NT2/D1 (cell line): Measurements from ENCODE around the gene SCN10A.
A peak's percentile ranks its signal among the peaks of the same experiment; 100 is the strongest.

Experiments
- DNase-seq: peaks from one replicate; pipeline ENCODE4 v3.0.0-alpha.2; 2011; ENCODE audit warnings: low read depth, low spot score
- H3K27me3 ChIP-seq: 2 replicates; pipeline ENCODE4 v1.6.0; 2011; ENCODE audit warnings: mild to moderate bottlenecking; ENCODE audit not compliant: insufficient read length, insufficient read depth
- H3K36me3 ChIP-seq: 2 replicates; pipeline ENCODE4 v1.6.1; 2011; ENCODE audit warnings: mild to moderate bottlenecking, low read length, mixed read lengths; ENCODE audit not compliant: insufficient read depth, insufficient read length
- H3K4me1 ChIP-seq: 2 replicates; pipeline ENCODE4 v1.5.1; 2011; ENCODE audit not compliant: insufficient read depth, insufficient read length
- H3K4me3 ChIP-seq: 2 replicates; pipeline ENCODE4 v1.5.1; 2011; ENCODE audit warnings: low read depth; ENCODE audit not compliant: insufficient read length
- H3K9ac ChIP-seq: 2 replicates; pipeline ENCODE4 v1.6.0; 2011; ENCODE audit warnings: low read depth; ENCODE audit not compliant: insufficient read length
- H3K9me3 ChIP-seq: 2 replicates; pipeline ENCODE4 v1.5.1; 2011; ENCODE audit warnings: mild to moderate bottlenecking, low read length; ENCODE audit not compliant: insufficient read depth
- SUZ12 ChIP-seq: IDR thresholded peaks from 2 replicates; pipeline ENCODE4 v1.6.1; 2011; ENCODE audit not compliant: insufficient read length, insufficient read depth; ENCODE audit errors: extremely low read depth
- YY1 ChIP-seq: IDR thresholded peaks from 2 replicates; pipeline ENCODE4 v1.6.1; 2011; ENCODE audit not compliant: insufficient read length, insufficient read depth
- ZNF274 ChIP-seq: IDR thresholded peaks from 2 replicates; pipeline ENCODE4 v1.6.1; 2011; ENCODE audit warnings: mild to moderate bottlenecking, low read depth, low read length

Gene SCN10A

GRCh38 chr3:38738630-38739395 lies 77.2 kb downstream of the SCN10A start:
- no peak overlapping the region for H3K9ac ChIP-seq
- H3K27me3 ChIP-seq: no peaks in the 10 kb centered on the region
- DNase-seq: peak; percentile 72
- H3K9me3 ChIP-seq: no peaks in the 10 kb centered on the region
- H3K4me1 ChIP-seq: no peaks in the 10 kb centered on the region
- no peaks in the 10 kb centered on the region for H3K36me3 ChIP-seq
- no peak overlapping the region for H3K4me3 ChIP-seq
- TF ChIP-seq ZNF274: no peak
- TF ChIP-seq YY1: no peak
- no peak for TF ChIP-seq SUZ12

- H3K9me3 ChIP-seq: no peaks in the 10 kb centered on the region
- H3K4me1 ChIP-seq: no peaks in the 10 kb centered on the region
- no peak overlapping the region for H3K9ac ChIP-seq
- no peaks in the 10 kb centered on the region for H3K36me3 ChIP-seq
- DNase-seq: no peak
- no peaks in the 10 kb centered on the region for H3K27me3 ChIP-seq
- TF ChIP-seq ZNF274 (no peak), SUZ12 (no peak), YY1 (no peak)
- no peak overlapping the region for H3K4me3 ChIP-seq
Observed at GRCh38 chr3:38731522-38731921, 84.5 kb downstream of the SCN10A start.

GRCh38 chr3:38730281-38730680 lies 85.7 kb downstream of the SCN10A start:
- H3K9ac ChIP-seq: no peak overlapping the region
- H3K4me3 ChIP-seq: no peak overlapping the region
- DNase-seq: no peak
- H3K36me3 ChIP-seq: no peaks in the 10 kb centered on the region
- H3K27me3 ChIP-seq: no peaks in the 10 kb centered on the region
- H3K4me1 ChIP-seq: peaks cover 2% of the 10 kb centered on the region
- no peaks in the 10 kb centered on the region for H3K9me3 ChIP-seq
- TF ChIP-seq ZNF274: no peak

DNA sequence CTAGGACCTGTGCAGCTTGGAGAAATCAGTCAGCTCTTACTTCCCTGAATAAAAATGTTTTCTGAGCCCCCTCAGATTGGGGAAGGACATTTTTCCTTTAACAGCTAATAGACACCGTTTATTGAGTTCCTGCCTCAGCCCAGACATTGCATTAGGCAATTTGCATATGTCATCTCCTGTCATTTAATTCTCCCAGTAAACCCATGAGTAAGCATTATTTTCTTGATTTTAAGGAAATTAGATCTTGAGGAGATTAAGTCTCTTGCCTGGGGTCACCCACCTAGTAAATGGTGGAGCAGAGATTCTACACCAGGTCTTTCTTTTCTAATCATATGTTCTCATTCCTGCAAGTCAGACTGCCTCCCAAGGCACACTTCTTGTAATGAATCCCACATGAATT lies 88.0 kb downstream of the SCN10A start:
- Histone ChIP-seq H3K4me1 (peaks cover 5% of the 10 kb centered on the region), H3K9me3 (no peaks in the 10 kb centered on the region), H3K27me3 (no peaks in the 10 kb centered on the region), H3K36me3 (no peaks in the 10 kb centered on the region), H3K4me3 (no peak overlapping the region), H3K9ac (no peak overlapping the region)
- TF ChIP-seq SUZ12 (no peak), YY1 (no peak), ZNF274 (no peak)
- no peak for DNase-seq

DNA sequence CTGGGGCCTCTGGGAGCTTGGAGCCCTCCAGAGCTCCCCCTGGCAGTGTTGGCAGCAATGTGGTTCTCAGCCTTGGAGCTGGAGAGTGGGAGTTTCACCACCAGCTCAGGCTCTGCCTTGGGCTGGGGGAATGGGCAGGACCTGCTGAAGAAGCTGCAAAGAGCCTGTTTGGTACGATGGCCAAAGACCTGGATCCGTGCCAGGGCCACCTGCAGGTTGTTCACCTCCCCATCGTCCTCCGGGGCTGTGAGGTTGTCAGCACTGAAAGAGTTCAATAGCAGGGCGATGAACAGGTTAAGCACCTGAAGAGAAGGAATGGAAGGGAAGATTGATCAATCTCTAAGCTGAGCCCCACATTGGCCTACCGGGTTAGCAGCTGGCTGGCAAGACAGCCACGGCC lies 89.3 kb downstream of the SCN10A start:
- Histone ChIP-seq H3K4me3 (no peak overlapping the region), H3K27me3 (no peaks in the 10 kb centered on the region), H3K9me3 (no peaks in the 10 kb centered on the region), H3K36me3 (no peaks in the 10 kb centered on the region), H3K9ac (no peak overlapping the region), H3K4me1 (peaks cover 5% of the 10 kb centered on the region)
- DNase-seq: no peak
- TF ChIP-seq YY1 (no peak), SUZ12 (no peak), ZNF274 (no peak)

- DNase-seq: no peak
- Histone ChIP-seq H3K36me3 (no peaks in the 10 kb centered on the region), H3K4me3 (no peak overlapping the region), H3K4me1 (peaks cover 6% of the 10 kb centered on the region), H3K9me3 (no peaks in the 10 kb centered on the region), H3K9ac (no peak overlapping the region), H3K27me3 (no peaks in the 10 kb centered on the region)
- no peak for TF ChIP-seq ZNF274
- no peak for TF ChIP-seq SUZ12
- TF ChIP-seq YY1: no peak
Observed at GRCh38 chr3:38725726-38726419, 90.1 kb downstream of the SCN10A start.

DNA sequence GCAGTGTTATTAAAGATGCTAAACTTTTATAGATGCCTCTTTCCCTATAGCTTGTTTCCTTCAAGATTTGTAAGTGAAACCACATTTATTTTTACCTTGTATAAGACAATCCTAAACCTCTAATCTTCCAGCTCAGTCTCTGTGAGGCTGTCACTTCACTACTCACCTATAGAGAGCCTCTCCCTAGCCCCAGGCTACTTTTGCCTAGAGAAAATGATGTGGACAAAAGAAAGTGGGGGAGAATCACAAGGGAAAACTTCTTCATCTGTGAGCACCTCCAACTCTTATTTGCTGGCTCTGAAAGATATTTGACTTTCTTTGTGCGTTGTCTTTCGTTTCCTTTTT lies 91.7 kb downstream of the SCN10A start:
- no peaks in the 10 kb centered on the region for H3K36me3 ChIP-seq
- H3K4me1 ChIP-seq: peaks cover 9% of the 10 kb centered on the region
- TF ChIP-seq SUZ12 (no peak), ZNF274 (no peak), YY1 (no peak)
- no peak for DNase-seq
- H3K9ac ChIP-seq: no peak overlapping the region
- H3K9me3 ChIP-seq: no peaks in the 10 kb centered on the region
- H3K4me3 ChIP-seq: no peak overlapping the region
- H3K27me3 ChIP-seq: no peaks in the 10 kb centered on the region
